D341Med (cell line): ENCODE data around the gene USP2.

Source experiments
- DNase-seq: peaks from one replicate; pipeline ENCODE4 v3.0.0; 2012; ENCODE audit warnings: low spot score

The USP2 gene

GRCh38 chr11:119363081-119363850 lies 18.2 kb downstream of the USP2 start:
- no peak for DNase-seq

GRCh38 chr11:119362741-119363080 lies 18.8 kb downstream of the USP2 start:
- no peak for DNase-seq

GRCh38 chr11:119361941-119362725 lies 19.4 kb downstream of the USP2 start:
- no peak for DNase-seq

GRCh38 chr11:119361056-119361787 lies 20.3 kb downstream of the USP2 start:
- peak; percentile 77 for DNase-seq

GRCh38 chr11:119359365-119360214 lies 21.9 kb downstream of the USP2 start:
- DNase-seq, result no peak

- no peak for DNase-seq
Observed at GRCh38 chr11:119357074-119357473, 24.4 kb downstream of the USP2 start.

- peak; percentile 88 for DNase-seq
Observed at GRCh38 chr11:119356349-119357031, 25.0 kb downstream of the USP2 start.

GRCh38 chr11:119355091-119355843 lies 26.2 kb downstream of the USP2 start:
- no peak for DNase-seq

- DNase-seq, result peak; percentile 78
Observed at GRCh38 chr11:119352857-119353260, 28.6 kb downstream of the USP2 start.

- no peak for DNase-seq
Observed at GRCh38 chr11:119351232-119351631, 30.3 kb downstream of the USP2 start.

- DNase-seq, result no peak
Observed at GRCh38 chr11:119350302-119350701, 31.2 kb downstream of the USP2 start.

- no peak for DNase-seq
Observed at GRCh38 chr11:119347940-119348605, 33.4 kb downstream of the USP2 start.

- no peak for DNase-seq
Observed at GRCh38 chr11:119347242-119347641, 34.2 kb downstream of the USP2 start.

GRCh38 chr11:119346605-119347004 lies 34.9 kb downstream of the USP2 start, which contains the start of gene MFRP:
Gene MFRP (minus strand): TSS chr11:119346705. CDS start chr11:119346513, 192 bp downstream.
- no peak for DNase-seq

GRCh38 chr11:119345685-119346084 lies 35.8 kb downstream of the USP2 start:
- DNase-seq, result no peak

GRCh38 chr11:119344291-119345010 lies 37.0 kb downstream of the USP2 start:
- peak; percentile 16 for DNase-seq

GRCh38 chr11:119343726-119344125 lies 37.8 kb downstream of the USP2 start:
- no peak for DNase-seq

- DNase-seq, result no peak
Observed at GRCh38 chr11:119342362-119343130, 38.9 kb downstream of the USP2 start.

GRCh38 chr11:119342023-119342300 lies 39.5 kb downstream of the USP2 start:
- peak; percentile 20 for DNase-seq
